Measurements from ENCODE around the gene SFXN4. TPM values are rescaled to one million over a fixed set of nuclear protein-coding genes. Genes with fewer than 3 reads are reported as not detected.

SFXN4 gene
- total RNA-seq, 2 donors from 2014 or later, result 18.3 to 23.2 TPM

- H3K27ac Mint-ChIP-seq, result no peak overlapping the region
- Histone ChIP-seq H3K36me3 (ENCODE audit: control insufficient read depth, insufficient read depth, low read length) (no peaks in the 10 kb centered on the region), H3K4me3 (ENCODE audit: low read length) (no peak overlapping the region), H3K9ac (ENCODE audit: extremely low read depth, low read length, poor library complexity, severe bottlenecking) (no peak overlapping the region), H3K4me1 (ENCODE audit: control insufficient read depth, insufficient read depth, low read length) (peaks cover 12% of the 10 kb centered on the region), H3K27ac (ENCODE audit: low read depth, low read length) (no peak overlapping the region), H3K27me3 (ENCODE audit: control insufficient read depth, insufficient read depth, low read length, poor library complexity, severe bottlenecking) (peaks cover 15% of the 10 kb centered on the region), H3K9me3 (ENCODE audit: control insufficient read depth, low read length) (no peaks in the 10 kb centered on the region)
- WGBS, 2 experiments (ENCODE audit: insufficient coverage in 1 of 2, insufficient read length in 1 of 2), result 29 to 31% methylated on average over 9 to 14 of the region's 15 CpGs
- peak; percentile 93 for TF ChIP-seq CTCF (conservative IDR thresholded peaks at IDR 0.05)
- peak; percentile 88 for DNase-seq
- H3K27me3 Mint-ChIP-seq (ENCODE audit: insufficient read depth), result peaks cover 18% of the 10 kb centered on the region
- peak overlapping the region; percentile 66 for H3K4me3 Mint-ChIP-seq
- H3K36me3 Mint-ChIP-seq (ENCODE audit: low read depth), result no peaks in the 10 kb centered on the region
- no peaks in the 10 kb centered on the region for H3K9me3 Mint-ChIP-seq
- peaks cover 43% of the 10 kb centered on the region for H3K4me1 Mint-ChIP-seq
Observed at GRCh38 chr10:119209035-119209735, 43.7 kb upstream of the SFXN4 start.

GRCh38 chr10:119208553-119208940 lies 43.0 kb upstream of the SFXN4 start:
- no peak overlapping the region for H3K9ac ChIP-seq (ENCODE audit: extremely low read depth, low read length, poor library complexity, severe bottlenecking)

GRCh38 chr10:119207713-119208552 lies 42.4 kb upstream of the SFXN4 start:
- Mint-ChIP-seq H3K36me3 (ENCODE audit: low read depth) (no peaks in the 10 kb centered on the region), H3K4me3 (peak overlapping the region; percentile 66), H3K27me3 (ENCODE audit: insufficient read depth) (peaks cover 18% of the 10 kb centered on the region), H3K4me1 (peaks cover 53% of the 10 kb centered on the region), H3K27ac (no peak overlapping the region), H3K9me3 (no peaks in the 10 kb centered on the region)
- H3K4me3 ChIP-seq (ENCODE audit: low read length), result peak overlapping the region; percentile 86
- WGBS, 2 experiments (ENCODE audit: insufficient coverage in 1 of 2, insufficient read length in 1 of 2), result 0 to 1% methylated on average over 32 to 60 of the region's 62 CpGs
- TF ChIP-seq CTCF (conservative IDR thresholded peaks at IDR 0.05), result no peak
- no peak overlapping the region for H3K9ac ChIP-seq (ENCODE audit: extremely low read depth, low read length, poor library complexity, severe bottlenecking)
- peak; percentile 87 for DNase-seq
- peak overlapping the region; percentile 48 for H3K27ac ChIP-seq (ENCODE audit: low read depth, low read length)
- peaks cover 15% of the 10 kb centered on the region for H3K27me3 ChIP-seq (ENCODE audit: control insufficient read depth, insufficient read depth, low read length, poor library complexity, severe bottlenecking)
- H3K4me1 ChIP-seq (ENCODE audit: control insufficient read depth, insufficient read depth, low read length), result peaks cover 13% of the 10 kb centered on the region
- no peaks in the 10 kb centered on the region for H3K9me3 ChIP-seq (ENCODE audit: control insufficient read depth, low read length)
- no peaks in the 10 kb centered on the region for H3K36me3 ChIP-seq (ENCODE audit: control insufficient read depth, insufficient read depth, low read length)

More at GRCh38 chr10:119208553-119208940, 43.0 kb upstream of the SFXN4 start:
- H3K9me3 ChIP-seq (ENCODE audit: control insufficient read depth, low read length), result no peaks in the 10 kb centered on the region
- no peak for TF ChIP-seq CTCF (conservative IDR thresholded peaks at IDR 0.05)
- no peaks in the 10 kb centered on the region for H3K36me3 ChIP-seq (ENCODE audit: control insufficient read depth, insufficient read depth, low read length)
- no peak overlapping the region for H3K27ac Mint-ChIP-seq
- peaks cover 47% of the 10 kb centered on the region for H3K4me1 Mint-ChIP-seq
- H3K27me3 Mint-ChIP-seq (ENCODE audit: insufficient read depth), result peaks cover 18% of the 10 kb centered on the region
- peak overlapping the region; percentile 66 for H3K4me3 Mint-ChIP-seq
- H3K4me1 ChIP-seq (ENCODE audit: control insufficient read depth, insufficient read depth, low read length), result peaks cover 12% of the 10 kb centered on the region
- peak overlapping the region; percentile 86 for H3K4me3 ChIP-seq (ENCODE audit: low read length)
- no peak for DNase-seq
- 43 to 48% methylated on average over 2 to 3 of the region's 3 CpGs for WGBS, 2 experiments (ENCODE audit: insufficient coverage in 1 of 2, insufficient read length in 1 of 2)
- no peaks in the 10 kb centered on the region for H3K36me3 Mint-ChIP-seq (ENCODE audit: low read depth)
- no peak overlapping the region for H3K27ac ChIP-seq (ENCODE audit: low read depth, low read length)
- H3K9me3 Mint-ChIP-seq, result no peaks in the 10 kb centered on the region
- peaks cover 15% of the 10 kb centered on the region for H3K27me3 ChIP-seq (ENCODE audit: control insufficient read depth, insufficient read depth, low read length, poor library complexity, severe bottlenecking)

Measured in endodermal cell (in vitro differentiated cells).